Tibial artery (tissue), 4 donors: ENCODE data around the gene MTCL1.

ENCODE experiments used
- DNase-seq, 2 donors: peaks; one replicate each; pipeline ENCODE4 v3.0.0-alpha.2; 2019
- H3K27ac ChIP-seq, 2 donors: fragments of 200-600 bp; sonication (generic) in 1 of 2; 1 replicate in 1 of 2; 2 replicates in 1 of 2; pipeline ENCODE4 v1.5.1; 2018 to 2019; ENCODE audit warnings: mild to moderate bottlenecking in 1 of 2
- H3K27me3 ChIP-seq, 2 donors: fragments of 200-600 bp; sonication (generic) in 1 of 2; one replicate each; pipeline versions ENCODE4 v1.5.1 to v1.6.0; 2016 to 2019
- H3K36me3 ChIP-seq, 3 donors: fragments of 200-600 bp; sonication (generic) in 2 of 3; one replicate each; pipeline ENCODE4 v1.5.1; 2016 to 2019; ENCODE audit warnings: mild to moderate bottlenecking in 2 of 3
- H3K4me1 ChIP-seq, 4 donors: fragments of 200-600 bp; sonication (generic) in 2 of 4; 1 replicate in 3 of 4; 2 replicates in 1 of 4; pipeline ENCODE4 v1.5.1; 2016 to 2019
- H3K4me3 ChIP-seq, 2 donors: fragments of 200-600 bp; sonication (generic) in 1 of 2; 1 replicate in 1 of 2; 2 replicates in 1 of 2; pipeline ENCODE4 v1.5.1; 2018 to 2019; ENCODE audit warnings: mild to moderate bottlenecking in 2 of 2
- H3K9me3 ChIP-seq, 3 donors: fragments of 200-600 bp; sonication (generic) in 1 of 3; one replicate each; pipeline ENCODE4 v1.5.1; 2016 to 2019
- CTCF ChIP-seq, 2 experiments: fragments of 200-600 bp in 1 of 2; fragments of 450-650 bp in 1 of 2; IDR thresholded peaks; one replicate each; pipeline ENCODE4 v1.5.1; 2017 to 2019; ENCODE audit warnings: antibody characterized with exemption in 2 of 2, mild to moderate bottlenecking in 1 of 2, moderate library complexity in 1 of 2
- intact Hi-C: fragments of 100-400 bp; cut with DNase I; formaldehyde crosslinking; loops from one replicate; pipeline ENCODE4 v1.15.0; 2023; ENCODE audit warnings: low total_unique reads

The MTCL1 gene

GRCh38 chr18:8844721-8845148 lies 139.4 kb downstream of the MTCL1 start:
- H3K36me3 ChIP-seq = no peaks in the 10 kb centered on the region
- no peak for DNase-seq
- H3K27ac ChIP-seq = no peak overlapping the region
- no peaks in the 10 kb centered on the region for H3K4me1 ChIP-seq
- TF ChIP-seq CTCF (IDR thresholded peaks at IDR 0.05) = no peak
- no peak overlapping the region for H3K4me3 ChIP-seq
- intact Hi-C loops = no loop called here
- no peaks in the 10 kb centered on the region for H3K9me3 ChIP-seq
- H3K27me3 ChIP-seq = peaks cover 0 to 3% of the 10 kb centered on the region in 2 donors

- no peaks in the 10 kb centered on the region for H3K4me1 ChIP-seq
- TF ChIP-seq CTCF (IDR thresholded peaks at IDR 0.05) = no peak
- DNase-seq = no peak
- H3K9me3 ChIP-seq = no peaks in the 10 kb centered on the region
- H3K4me3 ChIP-seq = no peak overlapping the region
- no peaks in the 10 kb centered on the region for H3K36me3 ChIP-seq
- peaks cover 0 to 3% of the 10 kb centered on the region in 2 donors for H3K27me3 ChIP-seq
- no peak overlapping the region for H3K27ac ChIP-seq
- intact Hi-C loops = no loop called here
Measured at GRCh38 chr18:8845506-8845905, 140.2 kb downstream of the MTCL1 start.

GRCh38 chr18:8847066-8847755 lies 141.9 kb downstream of the MTCL1 start:
- intact Hi-C loops = no loop called here
- no peak for DNase-seq

GRCh38 chr18:8847900-8848299 lies 142.5 kb downstream of the MTCL1 start:
- no peaks in the 10 kb centered on the region for H3K36me3 ChIP-seq
- intact Hi-C loops = no loop called here
- DNase-seq = no peak
- no peak for TF ChIP-seq CTCF (IDR thresholded peaks at IDR 0.05)
- no peaks in the 10 kb centered on the region for H3K9me3 ChIP-seq
- H3K4me1 ChIP-seq = no peaks in the 10 kb centered on the region
- peaks cover 0 to 3% of the 10 kb centered on the region in 2 donors for H3K27me3 ChIP-seq
- no peak overlapping the region for H3K27ac ChIP-seq
- no peak overlapping the region for H3K4me3 ChIP-seq

More at GRCh38 chr18:8847066-8847755, 141.9 kb downstream of the MTCL1 start:
- no peak overlapping the region for H3K4me3 ChIP-seq
- no peaks in the 10 kb centered on the region for H3K4me1 ChIP-seq
- no peak overlapping the region for H3K27ac ChIP-seq
- H3K27me3 ChIP-seq = peaks cover 0 to 3% of the 10 kb centered on the region in 2 donors
- no peaks in the 10 kb centered on the region for H3K36me3 ChIP-seq
- TF ChIP-seq CTCF (IDR thresholded peaks at IDR 0.05) = no peak
- no peaks in the 10 kb centered on the region for H3K9me3 ChIP-seq

- no peaks in the 10 kb centered on the region for H3K9me3 ChIP-seq
- no peak for TF ChIP-seq CTCF (IDR thresholded peaks at IDR 0.05)
- H3K4me3 ChIP-seq = no peak overlapping the region
- H3K36me3 ChIP-seq = no peaks in the 10 kb centered on the region
- H3K27ac ChIP-seq = no peak overlapping the region
- DNase-seq = no peak
- intact Hi-C loops = no loop called here
- H3K27me3 ChIP-seq = peaks cover 0 to 3% of the 10 kb centered on the region in 2 donors
- no peaks in the 10 kb centered on the region for H3K4me1 ChIP-seq
Measured at GRCh38 chr18:8848541-8848940, 143.2 kb downstream of the MTCL1 start.
